Measurements from ENCODE around the gene HOXA9. TPM values are rescaled to one million over a fixed set of nuclear protein-coding genes. Genes with fewer than 3 reads are reported as not detected.

Gene HOXA9
- polyA plus RNA-seq, 1 donor from 2014 or later: not detected

GRCh38 chr7:27141137-27141922, 24.0 kb downstream of the HOXA9 start:
- H3F3A ChIP-seq (ENCODE audit: insufficient read depth, low read length, poor library complexity, severe bottlenecking): no peaks in the 10 kb centered on the region
- no peak overlapping the region for H3K9ac ChIP-seq (ENCODE audit: low read length)
- no peaks in the 10 kb centered on the region for H3K79me2 ChIP-seq (replicated peaks; ENCODE audit: insufficient read depth, low read length)
- no peak overlapping the region for H3K4me2 ChIP-seq (ENCODE audit: low read length)
- TF ChIP-seq TAF1 (IDR thresholded peaks at IDR 0.05; ENCODE audit: low read depth) (no peak), EZH2 (IDR thresholded peaks at IDR 0.05; ENCODE audit: borderline replicate concordance, insufficient read depth, low read length, poor library complexity, severe bottlenecking) (no peak), EP300 (conservative IDR thresholded peaks at IDR 0.05; ENCODE audit: poor library complexity, severe bottlenecking) (no peak), RAD21 (conservative IDR thresholded peaks at IDR 0.05) (no peak), MXI1 (conservative IDR thresholded peaks at IDR 0.05; ENCODE audit: poor library complexity, severe bottlenecking) (no peak), POLR2AphosphoS5 (IDR thresholded peaks at IDR 0.05) (no peak), SMC3 (conservative IDR thresholded peaks at IDR 0.05; ENCODE audit: poor library complexity) (no peak), REST (IDR thresholded peaks at IDR 0.05; ENCODE audit: borderline replicate concordance) (no peak)
- TF ChIP-seq, protein P1, sequence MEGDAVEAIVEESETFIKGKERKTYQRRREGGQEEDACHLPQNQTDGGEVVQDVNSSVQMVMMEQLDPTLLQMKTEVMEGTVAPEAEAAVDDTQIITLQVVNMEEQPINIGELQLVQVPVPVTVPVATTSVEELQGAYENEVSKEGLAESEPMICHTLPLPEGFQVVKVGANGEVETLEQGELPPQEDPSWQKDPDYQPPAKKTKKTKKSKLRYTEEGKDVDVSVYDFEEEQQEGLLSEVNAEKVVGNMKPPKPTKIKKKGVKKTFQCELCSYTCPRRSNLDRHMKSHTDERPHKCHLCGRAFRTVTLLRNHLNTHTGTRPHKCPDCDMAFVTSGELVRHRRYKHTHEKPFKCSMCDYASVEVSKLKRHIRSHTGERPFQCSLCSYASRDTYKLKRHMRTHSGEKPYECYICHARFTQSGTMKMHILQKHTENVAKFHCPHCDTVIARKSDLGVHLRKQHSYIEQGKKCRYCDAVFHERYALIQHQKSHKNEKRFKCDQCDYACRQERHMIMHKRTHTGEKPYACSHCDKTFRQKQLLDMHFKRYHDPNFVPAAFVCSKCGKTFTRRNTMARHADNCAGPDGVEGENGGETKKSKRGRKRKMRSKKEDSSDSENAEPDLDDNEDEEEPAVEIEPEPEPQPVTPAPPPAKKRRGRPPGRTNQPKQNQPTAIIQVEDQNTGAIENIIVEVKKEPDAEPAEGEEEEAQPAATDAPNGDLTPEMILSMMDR (IDR thresholded peaks at IDR 0.05; ENCODE audit: poor library complexity, severe bottlenecking): no peak
- no peak overlapping the region for H2AFZ ChIP-seq (ENCODE audit: low read depth, low read length)
- H3K9me2 ChIP-seq (ENCODE audit: insufficient read depth, low read length): no peaks in the 10 kb centered on the region
- H3K9me3 ChIP-seq (ENCODE audit: low read length): peaks cover 31% of the 10 kb centered on the region
- no peaks in the 10 kb centered on the region for H3K36me3 ChIP-seq (ENCODE audit: insufficient read depth, low read length)
- no peak overlapping the region for H3K4me3 ChIP-seq (ENCODE audit: low read length)
- H3K27ac ChIP-seq (ENCODE audit: low read length): no peak overlapping the region
- no peaks in the 10 kb centered on the region for H4K20me1 ChIP-seq (ENCODE audit: insufficient read depth)
- peaks cover 100% of the 10 kb centered on the region for H3K27me3 ChIP-seq (ENCODE audit: insufficient read depth, low read depth, low read length)

DNA sequence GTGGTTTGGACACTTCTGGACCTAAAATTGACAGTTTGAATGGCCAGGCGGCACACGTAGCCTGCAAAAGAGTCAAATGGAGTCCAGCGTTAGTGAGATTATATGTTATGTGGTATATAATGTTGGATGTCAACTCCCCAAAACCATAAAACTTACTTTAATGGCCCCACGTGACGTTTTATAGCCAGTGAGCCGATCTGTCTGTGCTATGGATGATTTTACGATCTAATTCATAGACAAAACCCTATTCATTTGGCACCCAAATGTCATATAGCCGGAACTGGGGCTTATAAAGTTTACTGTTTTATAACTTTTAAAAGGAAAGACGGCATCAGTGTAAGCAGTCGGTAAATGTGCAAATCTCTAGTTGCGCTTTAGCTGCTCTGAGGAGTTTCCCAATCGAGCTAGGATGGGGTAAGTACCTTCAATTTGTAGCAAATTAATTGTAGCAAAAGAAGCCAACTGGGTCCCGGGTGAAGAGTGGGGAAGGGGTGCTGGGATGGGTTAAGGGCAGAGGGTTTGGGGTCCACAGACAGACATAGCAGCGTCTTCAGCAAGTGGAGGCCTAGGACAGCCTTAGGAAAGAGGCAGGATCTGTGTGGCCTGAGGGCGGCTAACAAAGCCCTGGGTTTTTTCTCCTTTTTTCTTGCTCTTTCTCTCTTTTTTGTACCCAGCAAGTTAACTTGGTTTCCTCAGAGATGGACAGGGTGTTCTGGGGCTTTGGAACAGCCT, 25.0 kb downstream of the HOXA9 start:
- H4K20me1 ChIP-seq (ENCODE audit: insufficient read depth): no peaks in the 10 kb centered on the region
- no peak overlapping the region for H3K4me3 ChIP-seq (ENCODE audit: low read length)
- no peak overlapping the region for H3K27ac ChIP-seq (ENCODE audit: low read length)

More for the DNA sequence above, 25.0 kb downstream of the HOXA9 start:
- peaks cover 24% of the 10 kb centered on the region for H3K9me3 ChIP-seq (ENCODE audit: low read length)
- no peaks in the 10 kb centered on the region for H3K9me2 ChIP-seq (ENCODE audit: insufficient read depth, low read length)
- H3K79me2 ChIP-seq (replicated peaks; ENCODE audit: insufficient read depth, low read length): no peaks in the 10 kb centered on the region
- H3K27me3 ChIP-seq (ENCODE audit: insufficient read depth, low read depth, low read length): peaks cover 100% of the 10 kb centered on the region
- no peaks in the 10 kb centered on the region for H3F3A ChIP-seq (ENCODE audit: insufficient read depth, low read length, poor library complexity, severe bottlenecking)
- H3K9ac ChIP-seq (ENCODE audit: low read length): no peak overlapping the region
- H2AFZ ChIP-seq (ENCODE audit: low read depth, low read length): no peak overlapping the region
- no peak overlapping the region for H3K4me2 ChIP-seq (ENCODE audit: low read length)
- no peaks in the 10 kb centered on the region for H3K36me3 ChIP-seq (ENCODE audit: insufficient read depth, low read length)
- TF ChIP-seq, protein P1 (IDR thresholded peaks at IDR 0.05; ENCODE audit: poor library complexity, severe bottlenecking): no peak
- no peak for TF ChIP-seq SMC3 (conservative IDR thresholded peaks at IDR 0.05; ENCODE audit: poor library complexity)
- TF ChIP-seq MXI1 (conservative IDR thresholded peaks at IDR 0.05; ENCODE audit: poor library complexity, severe bottlenecking): no peak
- TF ChIP-seq REST (IDR thresholded peaks at IDR 0.05; ENCODE audit: borderline replicate concordance): no peak

Measured in neural cell (in vitro differentiated cells).